Astrocyte of the spinal cord (primary cell): ENCODE data around the gene MR1.
A peak's percentile ranks its signal among the peaks of the same experiment; 100 is the strongest.

ENCODE experiments used
- DNase-seq: peaks from one replicate; pipeline ENCODE4 v3.0.0; 2011; ENCODE audit warnings: low read depth, low spot score
- H3K4me3 ChIP-seq: 2 replicates; pipeline ENCODE4 v1.5.1; 2011; ENCODE audit warnings: low read depth, mild to moderate bottlenecking, low read length, moderate library complexity
- CTCF ChIP-seq: IDR thresholded peaks from 2 replicates; pipeline ENCODE4 v1.5.1; 2012; ENCODE audit warnings: low read depth, mild to moderate bottlenecking, low read length, inconsistent platforms
- in situ Hi-C: cut with HindIII; loops from 2 replicates; pipeline ENCODE4 v1.10.0; 2017; ENCODE audit warnings: low sequenced_read_pairs

The MR1 gene

GRCh38 chr1:181086091-181086490, 52.3 kb downstream of the MR1 start:
- H3K4me3 ChIP-seq, result no peak overlapping the region
- no peak for DNase-seq
- no peak for TF ChIP-seq CTCF
- in situ Hi-C loops, result no loop called here

- in situ Hi-C loops, result no loop called here
- no peak overlapping the region for H3K4me3 ChIP-seq
- DNase-seq, result no peak
- no peak for TF ChIP-seq CTCF
These were observed 53.1 kb downstream of the MR1 start for GRCh38 chr1:181086926-181087325.

- no peak for TF ChIP-seq CTCF
- in situ Hi-C loops, result no loop called here
- DNase-seq, result no peak
- no peak overlapping the region for H3K4me3 ChIP-seq
These were observed 53.7 kb downstream of the MR1 start for GRCh38 chr1:181087400-181087901.

- DNase-seq, result peak; percentile 98
- no peak for TF ChIP-seq CTCF
- H3K4me3 ChIP-seq, result peak within 1 kb of the TSS; percentile 83
- in situ Hi-C loops, result no loop called here
These were observed 54.6 kb downstream of the MR1 start, which contains the start of gene IER5 for GRCh38 chr1:181088079-181089016. Gene IER5, plus strand, starts transcription at chr1:181088700. Its CDS starts 203 bp downstream, at chr1:181088903.

GRCh38 chr1:181089017-181089675, 55.4 kb downstream of the MR1 start:
- in situ Hi-C loops, result no loop called here
- DNase-seq, result peak; percentile 53
- TF ChIP-seq CTCF, result no peak
- H3K4me3 ChIP-seq, result peak overlapping the region; percentile 83

GRCh38 chr1:181089676-181090544, 56.1 kb downstream of the MR1 start:
- H3K4me3 ChIP-seq, result peak overlapping the region; percentile 83
- TF ChIP-seq CTCF, result no peak
- in situ Hi-C loops, result loop anchor here (5.0 kb wide), 1 partner anchor 77 kb away; no protein-coding TSS in a partner anchor
- peak; percentile 53 for DNase-seq
